K562 (cell line): ENCODE data around the gene GJA4. TPM values are rescaled to one million over a fixed set of nuclear protein-coding genes. Genes with fewer than 3 reads are reported as not detected.

Experiments
- ATAC-seq: fragments of 200-7000 bp; cut with Tn5 transposase; 3 replicates; pipeline ENCODE4 v1.9.1; 2020; ENCODE audit warnings: moderate library complexity
- BruUV-seq: library from RNA; stranded (reverse); fragments of 400-500 nt; replicated peaks from 2 replicates; lab custom pipeline; 2021; lab: Mats Ljungman, UMichigan
- CTCF ChIA-PET: fragments of 300-600 bp; formaldehyde crosslinking; extraction: SDS; loops from one replicate; lab custom pipeline; 2021; ENCODE audit warnings: low intra/inter-chr PET ratio; lab: Yijun Ruan, JAX
- POLR2A ChIA-PET: fragments of 300-600, 350-650 bp; sonication (Branson Sonifier 250); formaldehyde crosslinking; extraction: SDS; loops from one replicate; lab custom pipeline; 2021; ENCODE audit warnings: antibody characterized with exemption, inconsistent platforms; lab: Yijun Ruan, JAX
- DNase-seq, 4 experiments: peaks; one replicate each; pipeline versions ENCODE4 v3.0.0 to v3.0.0-alpha.2; 2011 to 2018; ENCODE audit warnings: low spot score in 3 of 4, mixed read lengths in 3 of 4; ENCODE audit errors: extremely low read depth in 1 of 4
- FAIRE-seq: peaks from 2 replicates; lab custom pipeline; 2011; peaks lifted over from hg19 to GRCh38; lab: Jason Lieb, UNC
- H2AFZ ChIP-seq: 2 replicates; pipeline ENCODE4 v1.6.0; 2011; ENCODE audit warnings: low read depth, low read length, control low read depth, inconsistent platforms
- H3K27ac ChIP-seq: fragments of 200-600 bp; 3 replicates; pipeline ENCODE4 v1.8.0; 2011; ENCODE audit warnings: low read depth, mild to moderate bottlenecking, control low read depth, inconsistent platforms, low read length, moderate library complexity, mixed read lengths; ENCODE audit errors: extremely low read depth
- H3K27me3 ChIP-seq, 2 experiments: fragments of 300-600 bp in 1 of 2; 2 replicates in 1 of 2; 3 replicates in 1 of 2; pipeline versions ENCODE4 v1.6.0 to v1.8.0; 2011; ENCODE audit warnings: inconsistent platforms in 2 of 2, low read length in 2 of 2, mild to moderate bottlenecking in 1 of 2, mixed read lengths in 1 of 2, moderate library complexity in 1 of 2; ENCODE audit not compliant: control insufficient read depth in 2 of 2, insufficient read depth in 2 of 2
- H3K36me3 ChIP-seq: fragments of 300-600 bp; 3 replicates; pipeline ENCODE4 v1.8.0; 2011; ENCODE audit warnings: mild to moderate bottlenecking, low read length, inconsistent platforms; ENCODE audit not compliant: control insufficient read depth, insufficient read depth
- H3K4me1 ChIP-seq, 2 experiments: fragments of 200-600 bp in 1 of 2; replicated peaks in 1 of 2; 2 replicates in 1 of 2; 3 replicates in 1 of 2; pipeline versions ENCODE4 v1.5.1 to v1.8.0; 2011; ENCODE audit warnings: inconsistent platforms in 2 of 2, low read length in 2 of 2, mild to moderate bottlenecking in 1 of 2, mixed read lengths in 1 of 2, moderate library complexity in 1 of 2; ENCODE audit not compliant: control insufficient read depth in 2 of 2, insufficient read depth in 2 of 2
- H3K4me2 ChIP-seq: 2 replicates; pipeline ENCODE4 v1.6.1; 2011; ENCODE audit warnings: low read length, control low read depth, inconsistent platforms, mixed read lengths; ENCODE audit not compliant: insufficient read depth
- H3K4me3 ChIP-seq: fragments of 200-600 bp; sonication (generic), shearing (Covaris generic); 2 replicates; pipeline ENCODE4 v1.5.1; 2016; ENCODE audit warnings: control low read depth, inconsistent platforms
- H3K79me2 ChIP-seq: fragments of 200-600 bp; 3 replicates; pipeline ENCODE4 v1.8.0; 2011; ENCODE audit warnings: low read length, inconsistent platforms; ENCODE audit not compliant: control insufficient read depth, insufficient read depth
- H3K9ac ChIP-seq, 2 experiments: 2 replicates each; pipeline versions ENCODE4 v1.6.0 to v1.6.1; 2011; ENCODE audit warnings: low read depth in 2 of 2, low read length in 2 of 2, control low read depth in 1 of 2, inconsistent platforms in 1 of 2, mild to moderate bottlenecking in 1 of 2, mixed read lengths in 1 of 2; ENCODE audit not compliant: insufficient read depth in 1 of 2
- H3K9me1 ChIP-seq: one replicate; pipeline ENCODE4 v1.6.0; 2011; ENCODE audit warnings: inconsistent platforms, mild to moderate bottlenecking, low read length, moderate library complexity; ENCODE audit not compliant: control insufficient read depth, insufficient read depth
- H3K9me3 ChIP-seq: replicated peaks from 2 replicates; pipeline ENCODE4 v1.5.1; 2011; ENCODE audit warnings: low read depth, low read length, inconsistent platforms; ENCODE audit not compliant: control insufficient read depth, insufficient read depth
- H4K20me1 ChIP-seq: replicated peaks from 2 replicates; pipeline ENCODE4 v1.6.1; 2011; ENCODE audit warnings: low read length, inconsistent platforms, mixed read lengths; ENCODE audit not compliant: control insufficient read depth, insufficient read depth
- ARNT ChIP-seq, 2 experiments: fragments of 450-650 bp; IDR thresholded peaks; 2 replicates each; pipeline ENCODE4 v1.6.1; 2016; ENCODE audit warnings: mild to moderate bottlenecking in 1 of 2
- BRF2 ChIP-seq: IDR thresholded peaks from 3 replicates; pipeline ENCODE4 v1.6.1; 2011; ENCODE audit warnings: borderline replicate concordance, mild to moderate bottlenecking; ENCODE audit not compliant: insufficient read length, insufficient read depth
- CTBP1 ChIP-seq: fragments of 450-650 bp; IDR thresholded peaks from 2 replicates; pipeline ENCODE4 v1.6.1; 2016; ENCODE audit warnings: borderline replicate concordance
- DACH1 ChIP-seq: fragments of 450-650 bp; IDR thresholded peaks from 2 replicates; pipeline ENCODE4 v1.6.1; 2018; ENCODE audit not compliant: partially characterized antibody
- DMBX1 ChIP-seq: fragments of 250-450 bp; sonication (Bioruptor Pico); IDR thresholded peaks from 2 replicates; pipeline ENCODE4 v1.8.0; 2022; ENCODE audit warnings: inconsistent platforms, mild to moderate bottlenecking, moderate library complexity, borderline replicate concordance
- HDGF ChIP-seq: fragments of 450-650 bp; IDR thresholded peaks from 2 replicates; pipeline ENCODE4 v1.6.1; 2016
- HLTF ChIP-seq: fragments of 450-650 bp; IDR thresholded peaks from 2 replicates; pipeline ENCODE4 v1.6.1; 2016
- NFIX ChIP-seq: fragments of 250-450 bp; sonication (Bioruptor Pico); IDR thresholded peaks from 2 replicates; pipeline ENCODE4 v1.4.0; 2020; ENCODE audit warnings: low read depth, mild to moderate bottlenecking, moderate library complexity
- PHB ChIP-seq: fragments of 250-450 bp; sonication (Bioruptor Pico); IDR thresholded peaks from 2 replicates; pipeline ENCODE4 v1.5.0; 2021
- RCOR1 ChIP-seq, 2 experiments: IDR thresholded peaks; 2 replicates each; pipeline ENCODE4 v1.6.1; 2012; ENCODE audit warnings: low read depth in 2 of 2, low read length in 2 of 2, borderline replicate concordance in 1 of 2, improper control_type of control experiment in 1 of 2
- SMARCA4 ChIP-seq: fragments of 450-650 bp; IDR thresholded peaks from 2 replicates; pipeline ENCODE4 v1.6.1; 2016
- SRF ChIP-seq, 2 experiments: fragments of 250-450, 450-650 bp in 1 of 2; sonication (Bioruptor Pico) in 1 of 2; sonication (generic) in 1 of 2; formaldehyde crosslinking; IDR thresholded peaks; 2 replicates each; pipeline versions ENCODE4 v1.5.0 to v1.5.1; 2020 to 2022; ENCODE audit warnings: mild to moderate bottlenecking in 1 of 2, missing genetic modification reagents in 1 of 2
- SRSF3 ChIP-seq: fragments of 200-400 bp; formaldehyde crosslinking; IDR thresholded peaks from 2 replicates; pipeline ENCODE4 v1.6.1; 2016; ENCODE audit warnings: mild to moderate bottlenecking, low read length, moderate library complexity; ENCODE audit not compliant: insufficient read depth
- STAT6 ChIP-seq: sonication (generic); formaldehyde crosslinking; IDR thresholded peaks from 2 replicates; pipeline ENCODE4 v1.8.1; 2023; ENCODE audit warnings: mild to moderate bottlenecking, missing genetic modification reagents
- ZNF217 ChIP-seq: sonication (generic); formaldehyde crosslinking; IDR thresholded peaks from 2 replicates; pipeline ENCODE4 v1.8.0; 2022; ENCODE audit warnings: mild to moderate bottlenecking, missing genetic modification reagents
- ZNF280A ChIP-seq: fragments of 450-650 bp; IDR thresholded peaks from 2 replicates; pipeline ENCODE4 v1.6.1; 2018; ENCODE audit warnings: mild to moderate bottlenecking, low read depth; ENCODE audit not compliant: partially characterized antibody
- ZNF586 ChIP-seq: fragments of 450-650 bp; formaldehyde crosslinking; conservative IDR thresholded peaks from 2 replicates; pipeline ENCODE4 v1.4.0; 2020; ENCODE audit warnings: mild to moderate bottlenecking, moderate library complexity
- WGBS: fragments of 100-300 bp; shearing (Covaris generic); methylation state at CpG from one replicate; pipeline ENCODE4 v1.1.6; 2016; ENCODE audit warnings: low coverage, mixed read lengths; ENCODE audit not compliant: insufficient coverage; ENCODE audit errors: missing lambda C conversion rate; 5-methylcytosine and 5-hydroxymethylcytosine counted together
- in situ Hi-C: fragments of 300-500 bp; cut with MboI; formaldehyde crosslinking; loops from 4 replicates; pipeline ENCODE4 v1.15.0; 2018; ENCODE audit warnings: inconsistent platforms, mixed read lengths
- intact Hi-C: fragments of 100-400 bp; cut with micrococcal nuclease; formaldehyde crosslinking; loops from 2 replicates; pipeline ENCODE4 v1.14.2; 2022
- polyA plus RNA-seq, 8 experiments: library from polyadenylated mRNA; depleted of rRNA in 4 of 8; stranded (reverse) in 5 of 8; unstranded in 3 of 8; fragments of >200 nt; fragmentation: Nextera tagmentation in 2 of 8; fragmentation: Illumina TruSeq in 1 of 8; extraction: Ambion mirVana in 2 of 8; extraction: Trizol in 1 of 8; gene quantifications; 2 replicates each; pipeline versions ENCODE4 v1.2.1 to v1.2.3, GENCODE V29; 2011 to 2014; ENCODE audit warnings: inconsistent platforms in 1 of 8, missing spikeins in 1 of 8
- total RNA-seq, 7 experiments: library from RNA; depleted of rRNA in 6 of 7; stranded (reverse); fragments of >200 nt in 6 of 7; fragmentation: Illumina TruSeq in 2 of 7; extraction: Trizol in 2 of 7; gene quantifications; 2 replicates each; pipeline versions ENCODE4 v1.2.1 to v1.2.3, GENCODE V29; 2011 to 2021; ENCODE audit warnings: low replicate concordance in 1 of 7

The GJA4 gene
- total and polyA plus RNA-seq, 9 of the 15 experiments (the other 6 are each of a cell fraction or from before 2014, with no cell fraction given): 0.16 to 0.24 TPM; not detected in 7

GRCh38 chr1:34843392-34844251 is 50.8 kb downstream of the GJA4 start:
- Histone ChIP-seq H3K36me3 (no peaks in the 10 kb centered on the region), H3K27me3 (no peaks in the 10 kb centered on the region), H3K4me2 (peak overlapping the region; percentile 71), H3K27ac (peak overlapping the region; percentile 66), H3K79me2 (no peaks in the 10 kb centered on the region), H3K4me3 (no peak overlapping the region), H4K20me1 (0 out of 2 replicates have a peak, but pooled peaks cover 5% of the 10 kb centered on the region), H3K9ac (peak overlapping the region in 1 of 2 experiments; percentile 37; a peak in 3 of 4 replicates), H2AFZ (peak overlapping the region; percentile 57), H3K4me1 (peaks cover 38 to 58% of the 10 kb centered on the region in 2 experiments), H3K9me3 (no peaks in the 10 kb centered on the region), H3K9me1 (peaks cover 8% of the 10 kb centered on the region)
- POLR2A ChIA-PET: interaction anchor here (0.6 to 1.9 kb wide), 8 partner anchors 8 to 138 kb away, joined by 3 to 9 read pairs (median 4); partner anchors contain the start of gene SMIM12
- WGBS: 3% methylated on average over 14 of the region's 14 CpGs
- in situ Hi-C loops (no loop called here), intact Hi-C loops (no loop called here)
- no TSS peak for BruUV-seq
- ATAC-seq (peak; percentile 72), DNase-seq (peak; percentile 89 to 95 (median 92)), FAIRE-seq (peak; percentile 93)
- CTCF ChIA-PET: interaction anchor here (1.3 kb wide), 1 partner anchor 9 kb away, joined by 4 read pairs; no protein-coding TSS in a partner anchor
- peak; percentile 92 for TF ChIP-seq DACH1
- no peak for TF ChIP-seq PHB (CRISPR knock-in tag)
- peak in 1 of 2 experiments; percentile 92; a peak in 2 of 4 replicates for TF ChIP-seq ARNT (IDR thresholded peaks at IDR 0.05)
- no peak for TF ChIP-seq STAT6
- no peak for TF ChIP-seq BRF2
- peak; percentile 33; the same call in 1 of the 2 replicates for TF ChIP-seq HDGF
- peak in 1 of 2 experiments; percentile 67; a peak in 1 of 4 replicates for TF ChIP-seq SRF (CRISPR knock-in tag; IDR thresholded peaks at IDR 0.05)
- TF ChIP-seq HLTF: peak; percentile 87
- TF ChIP-seq ZNF586: no peak
- TF ChIP-seq SRSF3: no peak
- TF ChIP-seq DMBX1 (CRISPR knock-in tag): peak; percentile 99
- TF ChIP-seq NFIX (CRISPR knock-in tag): no peak
- peak; percentile 93 for TF ChIP-seq CTBP1
- no peak for TF ChIP-seq ZNF217 (CRISPR knock-in tag)
- no peak for TF ChIP-seq ZNF280A
- peak; percentile 93 for TF ChIP-seq SMARCA4
- TF ChIP-seq RCOR1 (IDR thresholded peaks at IDR 0.05; ENCODE audit: borderline replicate concordance in 1 of 2, low read depth in 2 of 2, low read length in 2 of 2): peak; percentile 89 to 94; a peak in 3 of 4 replicates
